Measurements from ENCODE around the gene PHLDB2.

DNA sequence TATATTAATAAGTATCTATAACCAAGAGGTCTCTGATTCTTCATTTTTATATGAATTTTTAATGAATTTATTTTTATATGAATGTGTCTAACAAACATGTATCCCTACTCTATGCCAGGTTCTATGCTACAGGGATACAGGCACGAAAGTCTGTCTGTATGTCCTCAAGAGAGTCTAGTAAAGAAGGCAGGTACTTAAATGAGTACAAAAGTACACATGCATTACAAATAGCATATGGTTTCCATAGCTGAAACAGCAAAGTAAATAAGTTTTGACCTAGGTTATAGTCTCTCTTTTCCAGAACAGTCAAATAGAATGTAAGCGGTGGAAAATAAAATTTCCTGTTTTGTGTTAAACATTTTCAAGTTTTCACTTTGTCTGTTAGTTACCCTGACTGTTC lies 106.4 kb downstream of the PHLDB2 start:
- no peak for TF ChIP-seq RFX5 (IDR thresholded peaks at IDR 0.05; ENCODE audit: borderline replicate concordance, low read depth, low read length)
- TF ChIP-seq, protein P1, sequence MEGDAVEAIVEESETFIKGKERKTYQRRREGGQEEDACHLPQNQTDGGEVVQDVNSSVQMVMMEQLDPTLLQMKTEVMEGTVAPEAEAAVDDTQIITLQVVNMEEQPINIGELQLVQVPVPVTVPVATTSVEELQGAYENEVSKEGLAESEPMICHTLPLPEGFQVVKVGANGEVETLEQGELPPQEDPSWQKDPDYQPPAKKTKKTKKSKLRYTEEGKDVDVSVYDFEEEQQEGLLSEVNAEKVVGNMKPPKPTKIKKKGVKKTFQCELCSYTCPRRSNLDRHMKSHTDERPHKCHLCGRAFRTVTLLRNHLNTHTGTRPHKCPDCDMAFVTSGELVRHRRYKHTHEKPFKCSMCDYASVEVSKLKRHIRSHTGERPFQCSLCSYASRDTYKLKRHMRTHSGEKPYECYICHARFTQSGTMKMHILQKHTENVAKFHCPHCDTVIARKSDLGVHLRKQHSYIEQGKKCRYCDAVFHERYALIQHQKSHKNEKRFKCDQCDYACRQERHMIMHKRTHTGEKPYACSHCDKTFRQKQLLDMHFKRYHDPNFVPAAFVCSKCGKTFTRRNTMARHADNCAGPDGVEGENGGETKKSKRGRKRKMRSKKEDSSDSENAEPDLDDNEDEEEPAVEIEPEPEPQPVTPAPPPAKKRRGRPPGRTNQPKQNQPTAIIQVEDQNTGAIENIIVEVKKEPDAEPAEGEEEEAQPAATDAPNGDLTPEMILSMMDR (IDR thresholded peaks at IDR 0.05; ENCODE audit: control extremely low read depth in 1 of 3, insufficient read depth in 1 of 3, low read depth in 1 of 3, low read length in 3 of 3), result no peak
- no peak for TF ChIP-seq SP1 (IDR thresholded peaks at IDR 0.05; ENCODE audit: low read depth, low read length)
- no peak for TF ChIP-seq RAD21 (IDR thresholded peaks at IDR 0.05 in 1 of 2, conservative IDR thresholded peaks at IDR 0.05 in 1 of 2; ENCODE audit: low read depth in 2 of 2, low read length in 2 of 2)
- no peak for TF ChIP-seq POLR2AphosphoS5 (IDR thresholded peaks at IDR 0.05; ENCODE audit: low read depth, low read length)
- TF ChIP-seq EP300 (IDR thresholded peaks at IDR 0.05; ENCODE audit: borderline replicate concordance in 1 of 2, low read depth in 2 of 2, low read length in 2 of 2), result no peak

All from H1 (cell line).